GM19328 (cell line): Measurements from ENCODE around the gene HSPA4.
"Not testable (repeated sequence)": the region's sequence is repeated elsewhere in the genome, so short reads cannot be mapped to it uniquely, and the experiment has no call there.

Experiments
- ATAC-seq: cut with Tn5 transposase; IDR thresholded peaks from one replicate; pipeline ENCODE4 v1.9.1; 2021; ENCODE audit warnings: mild to moderate bottlenecking, moderate library complexity; ENCODE audit not compliant: unreplicated experiment

The HSPA4 gene

DNA sequence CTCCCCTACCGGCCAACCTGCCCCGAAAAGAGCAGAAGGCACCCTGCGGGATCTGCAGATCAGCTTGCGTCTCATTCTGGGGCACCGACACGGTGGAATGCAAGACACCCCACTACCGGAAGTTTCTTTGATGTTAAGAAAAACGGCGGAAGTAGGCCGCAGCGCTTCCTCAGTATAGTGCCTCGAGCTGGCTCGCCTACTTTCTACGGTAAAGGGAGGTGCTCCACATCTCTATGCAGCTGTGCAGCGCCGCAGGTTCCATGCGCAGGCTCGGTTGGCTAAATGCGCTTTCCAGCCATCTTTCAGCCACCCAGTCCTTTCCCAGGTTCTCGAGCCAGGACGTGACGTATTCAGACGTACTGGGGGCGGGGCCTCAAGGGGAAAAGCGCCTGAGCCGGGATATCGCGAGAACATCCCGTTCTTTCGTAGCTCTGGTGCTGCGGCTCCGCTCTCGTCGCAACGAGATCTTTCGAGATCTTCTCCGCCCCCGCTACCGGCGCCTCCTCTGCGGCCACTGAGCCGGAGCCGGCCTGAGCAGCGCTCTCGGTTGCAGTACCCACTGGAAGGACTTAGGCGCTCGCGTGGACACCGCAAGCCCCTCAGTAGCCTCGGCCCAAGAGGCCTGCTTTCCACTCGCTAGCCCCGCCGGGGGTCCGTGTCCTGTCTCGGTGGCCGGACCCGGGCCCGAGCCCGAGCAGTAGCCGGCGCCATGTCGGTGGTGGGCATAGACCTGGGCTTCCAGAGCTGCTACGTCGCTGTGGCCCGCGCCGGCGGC, at the start of gene HSPA4:
Gene HSPA4, plus strand, starts transcription at position 472 of the 775 bp plus-strand sequence. Its CDS starts 238 bp downstream, at position 710.
- ATAC-seq: peak; percentile 84

DNA sequence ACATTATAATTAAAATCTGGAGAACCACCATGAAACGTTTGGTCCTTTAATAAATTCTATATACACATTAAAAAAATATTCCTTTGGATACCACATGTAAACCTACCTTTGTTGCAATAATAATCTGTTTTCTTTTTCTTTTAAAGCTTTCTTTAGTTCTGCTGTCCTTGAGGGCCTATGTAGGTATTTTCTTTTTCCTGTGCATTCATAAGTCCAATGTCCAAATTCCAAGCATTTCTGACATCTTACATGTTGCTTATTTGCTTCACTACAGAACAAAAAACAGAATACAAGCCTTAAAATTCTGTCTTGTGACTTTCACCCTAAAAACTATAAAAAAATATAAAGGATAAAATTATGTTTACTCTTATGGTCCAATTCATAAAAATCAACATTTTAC, 45.2 kb upstream of the HSPA4 start:
- no peak for ATAC-seq

GRCh38 chr5:133008455-133008854, 43.4 kb upstream of the HSPA4 start:
- ATAC-seq: not testable (repeated sequence)

- no peak for ATAC-seq
Observed at GRCh38 chr5:133015466-133015865, 36.3 kb upstream of the HSPA4 start.

GRCh38 chr5:133017964-133018363, 33.8 kb upstream of the HSPA4 start:
- no peak for ATAC-seq

GRCh38 chr5:133019471-133019870, 32.3 kb upstream of the HSPA4 start:
- not testable (repeated sequence) for ATAC-seq

- ATAC-seq: peak; percentile 98
Observed at GRCh38 chr5:133025804-133026663, 25.8 kb upstream of the HSPA4 start, which contains the start of gene ZCCHC10. Gene ZCCHC10 (minus strand): TSS chr5:133026549. CDS start chr5:133026537, 12 bp downstream.

GRCh38 chr5:133026664-133027153, 25.1 kb upstream of the HSPA4 start:
- ATAC-seq: no peak

- ATAC-seq: no peak
Observed at GRCh38 chr5:133029416-133029815, 22.4 kb upstream of the HSPA4 start.

- no peak for ATAC-seq
Observed at GRCh38 chr5:133030343-133031005, 21.3 kb upstream of the HSPA4 start.

DNA sequence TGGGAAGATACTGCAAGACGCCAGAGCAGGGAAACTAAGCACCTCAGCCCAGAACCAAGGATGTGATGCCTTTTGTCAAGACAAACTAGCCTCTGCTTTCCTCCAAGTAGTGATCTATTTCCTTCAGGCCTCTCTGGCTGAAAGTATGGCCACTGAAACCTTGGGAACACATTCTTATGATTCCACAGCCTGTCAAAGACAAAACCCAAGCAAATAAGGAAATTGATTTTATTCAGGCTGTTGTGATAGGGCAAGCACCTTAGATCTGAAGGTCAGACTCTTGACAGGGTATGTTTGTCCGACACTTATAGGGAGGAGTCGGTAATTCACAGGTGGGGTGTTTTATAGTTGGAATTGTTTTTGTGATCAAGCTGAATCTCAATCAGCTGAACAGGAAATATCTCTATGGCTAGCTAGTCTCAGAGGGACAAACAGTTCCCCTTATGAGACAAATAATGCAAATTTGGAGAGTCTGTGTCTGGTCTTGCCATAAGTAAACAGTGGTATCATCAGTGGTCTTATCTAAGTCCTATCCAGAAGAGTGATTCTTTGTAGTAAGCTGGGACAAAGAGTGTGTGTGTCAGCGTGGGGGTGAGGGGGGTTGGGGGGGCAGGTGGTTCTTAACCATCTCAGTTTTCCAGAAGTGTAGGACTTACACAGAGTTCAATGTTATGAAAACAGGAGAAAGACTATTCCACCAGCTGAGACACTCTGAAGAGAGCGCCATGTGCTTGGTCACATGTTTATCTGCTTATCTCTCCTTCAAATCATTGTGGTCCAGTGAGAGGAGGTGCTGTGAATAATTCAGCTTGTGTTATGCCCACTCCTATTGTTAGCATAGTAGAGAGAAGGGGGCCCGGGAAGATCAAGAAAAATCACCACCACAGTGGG, 18.7 kb upstream of the HSPA4 start:
- no peak for ATAC-seq

GRCh38 chr5:133034064-133034463, 17.7 kb upstream of the HSPA4 start:
- no peak for ATAC-seq

DNA sequence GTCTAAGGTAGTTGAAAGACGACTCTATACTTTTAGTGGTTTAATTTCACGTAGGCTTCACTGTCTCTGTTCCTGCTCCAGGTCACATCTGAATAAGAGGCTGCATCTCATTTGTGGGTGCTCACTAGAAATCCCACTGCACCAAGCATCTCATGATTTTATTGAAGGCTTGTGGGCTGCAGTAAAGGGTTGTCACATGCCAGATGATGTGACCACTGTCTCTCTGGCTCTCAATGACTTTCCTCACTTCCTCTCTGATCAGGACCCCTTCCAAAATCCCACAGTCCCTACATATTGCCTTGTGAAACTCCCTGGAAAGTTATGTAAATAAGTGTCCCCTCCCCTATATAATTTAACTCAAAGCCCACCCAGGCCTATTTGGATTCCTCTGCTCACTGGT, 16.6 kb upstream of the HSPA4 start:
- no peak for ATAC-seq

- ATAC-seq: not testable (repeated sequence)
Observed at GRCh38 chr5:133036677-133037076, 15.1 kb upstream of the HSPA4 start.

DNA sequence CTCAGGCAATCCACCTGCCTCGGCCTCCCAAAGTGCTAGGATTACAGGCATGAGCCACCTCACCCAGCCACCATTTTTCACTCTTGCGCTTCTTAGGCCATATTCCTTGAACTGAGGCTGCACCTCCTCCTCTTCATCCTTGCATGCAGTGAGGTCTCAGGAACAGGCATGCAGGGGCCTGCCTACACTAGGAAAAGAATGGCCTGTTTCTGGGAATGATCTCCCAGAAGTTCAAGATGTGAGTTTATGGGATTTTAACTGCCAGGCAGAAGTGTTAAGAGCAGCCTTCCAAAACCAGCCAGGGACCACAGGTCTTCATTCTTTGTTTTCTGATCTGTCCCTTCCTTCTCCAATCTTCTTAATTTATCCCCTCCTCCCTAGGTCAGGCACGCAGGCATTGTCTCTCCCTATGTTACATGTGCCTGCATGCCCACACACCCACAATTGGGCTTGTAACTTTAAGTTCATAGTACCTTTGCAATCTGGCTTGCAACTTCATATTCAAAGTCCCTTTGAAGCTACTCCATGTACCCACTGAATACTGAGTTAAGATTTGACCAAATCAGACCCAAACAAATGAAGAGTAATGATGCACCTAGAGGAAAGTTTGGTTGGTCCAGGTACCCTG, 10.5 kb upstream of the HSPA4 start:
- ATAC-seq: no peak

GRCh38 chr5:133041910-133042309, 9.9 kb upstream of the HSPA4 start:
- no peak for ATAC-seq

DNA sequence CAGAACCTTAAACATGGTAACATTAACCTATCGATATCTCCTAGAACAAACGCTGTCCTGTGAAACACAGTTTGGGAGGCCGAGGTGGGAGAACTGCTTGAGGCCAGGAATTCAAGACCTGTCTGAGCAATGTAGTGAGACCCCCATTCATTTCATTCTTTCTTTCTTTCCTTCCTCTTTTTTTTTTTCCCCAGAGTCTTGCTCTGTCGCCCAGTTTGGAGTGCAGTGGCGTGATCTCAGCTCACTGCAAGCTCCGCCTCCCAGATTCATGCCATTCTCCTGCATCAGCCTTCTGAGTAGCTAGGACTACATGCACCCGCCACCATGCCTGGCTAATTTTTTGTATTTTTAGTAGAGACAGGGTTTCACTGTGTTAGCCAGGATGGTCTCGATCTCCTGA, 5.3 kb upstream of the HSPA4 start:
- ATAC-seq: not testable (repeated sequence)

- no peak for ATAC-seq
Observed at GRCh38 chr5:133047404-133047803, 4.4 kb upstream of the HSPA4 start.

DNA sequence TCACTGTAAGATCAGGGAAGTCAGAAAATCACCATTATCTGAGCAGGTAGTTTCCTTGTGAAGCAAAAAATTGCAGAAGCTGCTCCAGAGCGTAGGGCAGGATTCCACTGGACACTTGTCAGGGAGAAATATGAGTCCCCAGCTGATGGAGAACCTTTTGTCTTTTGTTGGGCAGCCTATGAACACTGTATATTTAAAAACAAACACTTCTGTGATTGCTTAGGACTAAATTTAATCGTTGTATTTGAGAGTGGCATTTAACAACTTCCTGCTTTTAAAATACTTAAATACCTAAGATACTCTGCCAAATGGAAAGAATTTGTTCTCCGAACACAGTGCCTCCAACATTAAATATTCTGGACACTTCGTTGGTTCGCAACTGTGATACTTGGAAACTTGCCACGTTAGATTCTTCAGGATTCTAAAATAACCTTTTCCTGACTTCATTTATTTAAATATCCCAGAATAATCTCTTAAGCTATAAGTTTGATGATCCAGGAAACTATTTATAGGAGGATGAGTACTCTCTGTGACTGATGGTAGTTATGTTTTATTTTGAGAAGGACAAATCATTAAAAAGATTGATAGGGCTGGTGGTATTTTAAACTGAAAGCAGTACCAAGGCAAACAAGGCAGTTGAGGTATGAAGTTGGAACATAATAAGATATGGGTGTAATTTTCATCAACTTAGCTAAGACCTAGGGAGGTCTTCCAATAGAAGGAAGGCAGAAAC, 2.7 kb upstream of the HSPA4 start:
- no peak for ATAC-seq
